ENCODE data around the gene MCF2L.

GRCh38 chr13:113047587-113047986 lies 78.6 kb downstream of the MCF2L start:
- TF ChIP-seq CTCF (IDR thresholded peaks at IDR 0.05), result no peak
- TF ChIP-seq POLR2A (IDR thresholded peaks at IDR 0.05), result no peak
